GM19463 (cell line): ENCODE results near the gene SLC39A1.
"Not testable (repeated sequence)": the region's sequence is repeated elsewhere in the genome, so short reads cannot be mapped to it uniquely, and the experiment has no call there.

Experiments
- ATAC-seq: cut with Tn5 transposase; IDR thresholded peaks from one replicate; pipeline ENCODE4 v1.9.1; 2021; ENCODE audit warnings: mild to moderate bottlenecking, moderate library complexity; ENCODE audit not compliant: unreplicated experiment

The SLC39A1 gene, protein sequence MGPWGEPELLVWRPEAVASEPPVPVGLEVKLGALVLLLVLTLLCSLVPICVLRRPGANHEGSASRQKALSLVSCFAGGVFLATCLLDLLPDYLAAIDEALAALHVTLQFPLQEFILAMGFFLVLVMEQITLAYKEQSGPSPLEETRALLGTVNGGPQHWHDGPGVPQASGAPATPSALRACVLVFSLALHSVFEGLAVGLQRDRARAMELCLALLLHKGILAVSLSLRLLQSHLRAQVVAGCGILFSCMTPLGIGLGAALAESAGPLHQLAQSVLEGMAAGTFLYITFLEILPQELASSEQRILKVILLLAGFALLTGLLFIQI

DNA sequence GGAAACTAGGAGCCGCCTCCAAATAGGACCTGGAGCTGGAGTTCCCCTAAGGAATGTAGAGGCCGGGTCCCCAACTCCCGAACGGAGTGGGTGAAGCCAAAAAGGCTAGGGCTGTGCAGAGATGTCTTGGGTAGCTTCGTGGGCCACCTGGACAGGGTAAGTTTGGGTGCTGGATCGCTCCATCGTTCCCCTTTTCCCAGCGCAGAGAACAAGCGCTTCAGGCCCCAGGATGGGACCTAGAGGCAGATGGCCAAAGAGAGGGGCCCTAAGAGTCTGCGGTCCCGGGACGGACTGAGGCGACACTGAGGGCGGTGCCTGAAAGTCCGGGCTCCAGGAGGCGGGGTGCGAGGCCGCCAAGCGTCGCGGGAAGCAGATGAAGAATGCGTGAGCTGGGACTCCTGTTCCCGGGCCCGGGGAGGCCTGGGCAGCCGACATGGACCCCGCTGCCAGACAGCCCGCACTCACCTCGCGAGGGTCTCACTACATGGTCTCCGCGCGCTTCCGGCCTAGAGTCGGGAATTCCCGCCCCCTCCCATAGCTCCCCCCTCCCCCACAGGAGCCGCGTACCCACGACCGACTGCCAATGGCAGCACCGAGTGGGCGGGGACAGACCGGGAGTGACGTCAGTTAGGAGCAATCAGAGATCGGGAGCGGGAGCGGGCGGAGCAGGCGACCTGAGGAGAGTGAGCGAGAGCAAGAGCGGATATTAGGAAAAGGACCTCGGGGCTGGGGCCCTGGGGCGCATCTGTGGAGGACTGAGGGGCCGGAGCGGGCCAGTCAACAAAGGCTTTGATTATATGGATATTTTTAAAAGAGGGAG, at the start of gene SLC39A1:
SLC39A1 (minus strand) TSS at position 508 of the 820 bp plus-strand sequence. CDS start 822 bp downstream, outside the sequence.
- ATAC-seq, result peak; percentile 45

DNA sequence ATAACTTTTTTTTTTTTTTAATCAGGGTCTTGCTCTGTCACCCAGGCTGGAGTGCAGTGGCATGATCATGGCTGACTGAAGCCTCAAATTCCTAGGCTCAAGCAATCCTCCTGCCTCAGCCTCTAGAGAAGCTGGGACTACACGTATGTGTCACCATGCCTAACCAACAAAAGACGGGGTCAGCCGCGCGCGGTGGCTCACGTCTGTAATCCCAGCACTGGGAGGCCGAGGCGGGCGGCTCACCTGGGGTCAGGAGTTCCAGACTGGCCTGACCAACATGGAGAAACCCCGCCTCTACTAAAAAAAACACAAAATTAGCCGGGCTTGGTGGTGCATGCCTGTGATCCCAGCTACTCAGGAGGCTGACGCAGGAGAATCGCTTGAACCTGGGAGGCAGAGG, 49.2 kb upstream of the SLC39A1 start:
- ATAC-seq, result not testable (repeated sequence)

DNA sequence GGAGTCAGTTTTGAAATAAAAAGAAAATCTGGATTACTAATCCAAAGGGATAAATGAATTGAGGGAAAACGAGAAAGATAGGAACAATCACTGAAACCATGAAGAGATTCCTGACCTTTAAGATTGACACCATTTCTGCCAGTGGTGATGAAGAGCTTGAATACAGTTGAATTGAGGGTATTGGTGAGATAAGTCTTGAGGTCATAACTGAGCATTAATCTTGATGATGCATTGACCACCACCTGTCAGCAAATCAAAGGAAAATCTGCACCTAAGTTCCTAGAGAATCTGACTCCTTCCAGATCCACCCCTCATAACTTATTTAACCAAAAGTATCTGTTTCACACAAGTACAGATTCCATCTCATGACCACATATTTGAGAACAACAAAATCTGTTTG, 48.8 kb upstream of the SLC39A1 start:
- ATAC-seq, result no peak

DNA sequence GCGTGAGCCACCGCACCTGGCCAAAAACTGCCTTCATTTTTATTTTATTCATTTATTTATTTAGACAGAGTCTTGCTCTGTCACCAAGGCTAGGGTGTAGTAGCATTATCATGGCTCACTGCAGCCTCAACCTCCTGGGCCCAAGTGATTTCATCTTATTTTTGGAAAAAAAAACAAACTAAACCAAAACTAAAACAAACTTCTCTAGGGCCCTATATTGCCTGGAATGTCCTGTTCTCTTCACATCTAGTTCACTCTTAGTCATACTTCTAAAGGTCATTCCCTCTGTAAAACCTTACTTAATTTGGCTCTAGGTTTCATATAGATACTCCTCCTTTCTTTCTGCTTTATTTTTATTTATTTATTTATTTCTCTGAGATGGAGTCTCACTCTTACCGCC, 42.8 kb upstream of the SLC39A1 start:
- ATAC-seq, result no peak

DNA sequence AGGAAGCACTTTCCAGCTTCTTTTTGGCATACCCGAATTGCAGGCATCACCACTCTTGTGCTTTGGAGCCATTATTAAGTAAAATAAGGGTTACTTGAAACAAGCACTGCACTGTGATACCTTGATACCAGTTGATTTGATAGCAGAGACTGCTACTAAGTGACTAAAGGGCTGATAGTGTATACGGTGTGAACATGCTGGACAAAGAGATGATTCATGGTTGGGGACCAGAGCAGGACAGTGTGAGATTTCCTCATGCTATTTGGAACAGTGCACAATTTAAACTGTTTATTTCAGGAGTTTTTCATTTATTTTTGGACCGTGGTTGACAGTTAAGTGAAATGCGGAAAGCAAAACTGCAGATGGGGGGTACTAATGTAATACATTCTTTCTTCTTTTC, 37.1 kb upstream of the SLC39A1 start:
- no peak for ATAC-seq

DNA sequence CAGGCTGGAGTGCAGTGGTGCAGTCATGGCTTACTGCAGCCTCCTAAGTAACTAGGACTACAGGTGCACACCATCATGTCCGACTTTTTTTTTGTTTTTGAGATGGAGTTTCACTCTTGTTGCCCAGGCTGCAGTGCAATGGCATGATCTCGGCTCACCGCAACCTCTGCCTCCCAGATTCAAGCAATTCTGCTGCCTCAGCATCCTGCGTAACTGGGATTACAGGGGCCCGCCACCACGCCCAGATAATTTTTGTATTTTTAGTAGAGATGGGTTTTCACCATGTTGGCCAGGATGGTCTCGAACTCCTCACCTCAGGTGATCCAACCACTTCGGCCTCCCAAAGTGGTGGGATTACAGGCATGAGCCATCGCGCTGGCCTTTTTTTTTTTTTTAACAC, 33.5 kb upstream of the SLC39A1 start:
- ATAC-seq, result not testable (repeated sequence)

DNA sequence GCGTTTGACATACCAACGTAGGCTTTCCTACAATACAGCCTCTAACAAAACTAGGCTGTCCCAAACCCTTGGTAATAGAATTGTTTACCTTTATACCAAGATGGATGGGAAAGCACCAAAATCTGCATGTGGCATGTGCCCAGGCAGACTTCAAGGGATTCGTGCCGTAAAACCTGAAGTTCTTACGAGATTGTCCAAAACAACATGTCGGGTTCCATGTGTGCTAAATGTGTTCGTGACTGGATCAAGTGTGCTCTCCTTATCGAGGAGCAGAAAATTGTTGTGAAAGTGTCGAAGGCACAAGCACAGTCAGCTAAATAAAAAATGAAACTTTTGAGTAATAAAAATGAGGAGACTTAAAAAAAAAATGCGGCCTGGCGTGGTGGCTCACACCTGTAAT, 32.3 kb upstream of the SLC39A1 start:
- ATAC-seq, result no peak

DNA sequence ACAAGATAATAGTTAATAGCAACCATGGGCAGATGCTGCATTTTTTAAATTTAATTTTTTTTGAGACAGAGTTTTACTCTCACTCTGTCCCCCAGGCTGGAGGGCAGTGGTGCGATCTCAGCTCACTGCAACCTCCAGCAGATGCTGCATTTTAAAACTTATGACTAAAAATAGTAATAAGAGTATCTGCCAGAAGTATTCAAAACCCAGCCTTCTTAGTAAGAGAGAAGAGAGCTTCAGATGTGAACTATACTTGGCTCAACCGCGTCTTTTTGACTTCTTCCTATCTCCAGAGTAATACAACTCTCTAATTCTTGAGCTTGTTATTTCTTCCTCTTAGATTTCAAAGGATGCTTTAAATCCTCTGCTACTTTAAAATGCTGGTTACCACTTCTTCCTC, 31.9 kb upstream of the SLC39A1 start:
- ATAC-seq, result no peak

DNA sequence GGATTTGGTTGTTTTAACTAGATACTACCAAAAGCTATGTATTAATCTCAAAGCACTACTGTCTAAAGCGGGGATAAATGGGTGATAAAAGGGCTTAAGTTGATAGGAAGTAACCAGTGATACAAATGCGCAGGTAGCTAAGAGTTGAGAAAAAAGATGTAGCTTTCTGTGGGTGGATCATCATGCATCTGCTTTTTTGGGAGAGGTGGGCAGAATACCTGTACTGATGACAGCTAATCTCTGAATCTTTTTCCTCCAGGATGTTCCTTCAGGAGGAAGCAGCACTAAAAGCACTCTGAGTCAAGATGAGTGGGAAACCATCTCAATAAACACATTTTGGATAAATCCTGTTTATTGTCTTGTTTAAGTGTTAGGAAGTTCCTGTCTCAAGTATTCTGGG, 28.5 kb upstream of the SLC39A1 start:
- no peak for ATAC-seq

DNA sequence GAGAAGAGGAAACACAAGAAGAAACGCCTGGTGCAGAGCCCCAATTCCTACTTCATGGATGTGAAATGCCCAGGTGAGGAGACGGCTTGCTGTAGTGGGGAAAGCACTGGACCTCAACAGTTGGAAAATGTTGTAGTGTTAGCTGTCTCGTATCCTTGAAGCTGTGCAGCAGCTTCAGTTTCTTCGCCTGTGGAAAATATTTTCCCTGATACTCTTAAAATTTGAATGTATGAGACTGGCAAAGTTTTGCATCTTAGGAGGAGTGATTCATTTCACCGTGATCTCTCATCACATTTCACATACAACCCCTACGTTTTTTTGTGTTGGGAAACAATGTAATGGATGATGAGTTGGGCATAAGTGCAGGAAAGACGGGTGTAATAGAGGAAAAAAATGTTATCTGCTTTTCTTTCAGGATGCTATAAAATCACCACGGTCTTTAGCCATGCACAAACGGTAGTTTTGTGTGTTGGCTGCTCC, 27.9 kb upstream of the SLC39A1 start:
- ATAC-seq, result no peak

DNA sequence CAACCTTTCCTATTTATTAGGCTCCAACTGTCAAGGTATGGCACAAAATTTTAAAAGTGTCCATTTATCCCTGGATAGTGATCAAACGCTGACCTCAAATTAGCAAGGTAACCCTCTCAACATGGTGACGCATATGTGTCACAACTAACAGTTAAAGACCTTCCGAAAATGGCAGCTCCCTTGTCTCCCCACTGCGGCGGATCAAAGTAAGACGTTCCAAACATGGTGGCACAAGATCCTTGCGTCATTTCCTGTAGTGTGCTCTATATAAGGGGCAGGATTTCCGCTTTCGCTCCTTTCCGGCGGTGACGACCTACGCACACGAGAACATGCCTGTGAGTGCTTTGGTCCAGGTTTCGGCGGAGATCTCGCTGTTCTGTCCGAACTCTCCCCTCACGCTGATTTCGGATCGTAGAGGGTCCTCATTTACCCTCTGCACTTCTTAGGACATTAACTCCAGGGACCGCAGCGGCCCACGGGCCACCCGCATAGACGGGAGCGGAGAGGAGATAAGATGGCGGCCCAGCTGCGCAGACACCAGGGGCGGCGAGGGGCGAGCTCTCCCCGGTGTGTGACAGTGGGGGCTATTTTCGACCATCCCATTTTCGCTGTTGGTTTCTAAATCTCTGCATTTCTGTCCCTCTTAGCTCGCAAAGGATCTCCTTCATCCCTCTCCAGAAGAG, 27.3 kb upstream of the SLC39A1 start, which contains the start of gene RPS27:
RPS27 (plus strand) TSS at position 295 of the 683 bp plus-strand sequence; CDS start at position 330, 35 bp downstream.
- ATAC-seq, result peak; percentile 60

DNA sequence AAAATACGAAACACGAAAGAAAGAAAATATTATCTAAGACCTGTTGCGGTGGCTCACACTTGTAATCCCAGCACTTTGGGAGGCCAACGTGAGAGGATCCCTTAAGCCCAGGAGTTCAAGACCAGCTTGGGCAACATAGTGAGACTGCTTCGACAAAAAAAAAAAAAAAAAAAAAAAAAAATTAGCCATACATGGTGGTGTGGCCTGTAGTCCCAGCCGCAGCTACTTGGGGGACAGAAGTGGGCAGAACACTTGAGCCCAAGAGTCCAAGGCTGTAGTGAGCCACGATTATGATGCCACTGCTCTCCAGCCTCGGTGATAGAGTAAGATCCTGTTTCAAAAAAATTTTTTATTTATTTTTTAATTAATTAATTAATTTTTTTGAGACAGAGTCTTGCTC, 24.3 kb upstream of the SLC39A1 start:
- no peak for ATAC-seq

DNA sequence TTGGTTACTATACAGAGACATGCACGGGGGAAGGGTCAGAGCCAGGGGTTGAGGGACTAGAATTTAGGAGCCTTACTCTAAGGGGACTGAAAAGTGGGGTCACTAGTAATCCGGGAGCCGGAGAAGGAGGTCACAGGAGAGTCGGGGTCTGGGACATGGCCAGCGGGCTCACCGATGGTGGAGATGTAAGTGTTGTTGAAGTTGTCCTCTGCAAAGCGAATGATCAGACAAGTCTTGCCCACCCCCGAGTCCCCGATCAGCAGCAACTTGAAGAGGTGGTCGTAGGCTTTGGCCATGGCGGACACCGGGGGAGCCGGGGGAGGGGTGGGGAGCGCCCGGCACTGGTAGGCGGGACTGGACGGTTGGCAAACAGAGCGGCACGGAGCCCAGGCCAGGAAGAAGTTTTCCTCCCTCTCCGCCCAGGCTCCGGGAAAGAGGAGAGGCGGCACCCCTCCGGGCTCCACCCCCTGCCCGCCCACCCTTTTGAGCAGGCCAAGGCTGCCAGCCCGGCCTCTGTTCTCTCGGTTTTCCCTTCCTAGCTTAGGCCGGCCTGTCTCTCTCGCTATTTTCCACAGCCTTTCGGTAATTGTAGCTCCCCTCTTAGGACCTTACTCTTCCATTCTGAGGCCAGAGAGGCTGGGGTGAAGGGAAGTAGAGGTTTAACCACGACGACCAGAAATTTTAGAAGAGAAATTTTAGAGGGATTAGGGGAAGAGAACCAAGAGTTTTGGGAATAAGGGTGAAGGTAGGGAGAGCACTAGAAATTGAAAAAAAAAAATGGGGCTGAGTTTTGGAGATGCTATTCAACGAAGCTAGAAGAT, 22.8 kb upstream of the SLC39A1 start, which contains the start of gene RAB13:
RAB13 (minus strand) TSS at position 399 of the 821 bp plus-strand sequence; CDS start at position 296, 103 bp downstream.
- no peak for ATAC-seq

DNA sequence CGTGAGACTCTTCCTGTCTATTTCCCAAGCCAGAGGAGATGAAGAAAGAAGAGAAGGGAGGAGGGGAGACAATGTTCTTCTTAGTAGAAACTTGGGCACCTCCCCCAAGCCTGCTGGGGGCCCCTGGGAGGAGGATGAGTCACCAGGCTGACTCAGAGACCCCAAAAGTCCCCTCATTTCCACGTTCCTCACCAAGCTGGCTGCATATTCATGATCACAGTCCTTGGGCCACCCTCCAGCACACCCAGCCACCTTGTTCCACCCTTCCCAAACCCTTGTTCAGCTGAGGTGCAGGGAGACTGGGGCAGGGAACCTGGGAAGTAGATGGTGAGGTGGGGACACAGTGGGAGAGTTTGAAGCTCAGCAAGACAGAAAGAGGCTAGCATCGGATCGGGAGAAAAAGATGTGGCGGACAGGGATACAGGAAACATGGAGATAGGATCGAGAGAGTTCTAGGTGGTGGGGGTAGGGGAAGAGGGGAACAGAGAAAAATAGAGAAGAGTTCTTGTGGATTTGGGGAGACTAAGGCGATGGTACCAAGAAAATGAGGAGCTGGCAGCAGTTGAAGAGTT, 22.1 kb upstream of the SLC39A1 start:
- ATAC-seq, result no peak

DNA sequence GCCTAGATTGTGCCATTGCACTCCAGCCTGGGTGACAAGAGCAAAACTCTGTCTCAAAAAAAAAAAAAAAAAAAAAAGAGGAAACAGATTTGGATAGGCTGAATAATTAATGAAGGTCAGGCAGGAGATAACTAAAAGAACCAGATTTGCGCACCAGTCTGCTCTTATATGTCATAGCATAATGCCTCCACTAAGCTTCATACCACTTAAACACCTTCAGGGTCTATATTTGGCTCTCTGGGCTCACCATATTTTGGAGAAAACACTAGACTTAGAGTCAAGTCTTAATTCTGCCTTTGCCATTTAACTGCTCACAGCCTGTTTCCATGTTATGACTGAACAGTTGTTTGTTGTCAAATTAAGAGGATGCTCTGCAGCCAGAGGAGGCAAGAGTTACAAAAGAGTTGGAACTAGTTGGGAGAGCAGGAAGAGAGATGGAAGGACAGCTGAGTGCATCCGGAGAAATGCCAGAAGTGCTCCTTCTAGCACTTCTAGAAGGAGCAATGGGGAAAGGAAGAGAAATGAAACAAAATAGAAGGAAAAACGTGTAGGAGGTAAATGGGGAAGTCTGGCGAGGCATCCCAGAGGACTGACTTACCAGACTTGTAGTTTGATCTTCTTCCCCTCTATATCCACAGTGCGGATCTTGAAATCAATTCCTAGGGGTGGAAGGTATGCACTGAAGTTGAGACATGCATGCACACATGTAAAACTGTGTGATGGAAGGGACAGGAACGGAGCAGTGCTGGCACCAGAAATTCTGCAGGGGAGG, 21.0 kb upstream of the SLC39A1 start:
- ATAC-seq, result no peak

DNA sequence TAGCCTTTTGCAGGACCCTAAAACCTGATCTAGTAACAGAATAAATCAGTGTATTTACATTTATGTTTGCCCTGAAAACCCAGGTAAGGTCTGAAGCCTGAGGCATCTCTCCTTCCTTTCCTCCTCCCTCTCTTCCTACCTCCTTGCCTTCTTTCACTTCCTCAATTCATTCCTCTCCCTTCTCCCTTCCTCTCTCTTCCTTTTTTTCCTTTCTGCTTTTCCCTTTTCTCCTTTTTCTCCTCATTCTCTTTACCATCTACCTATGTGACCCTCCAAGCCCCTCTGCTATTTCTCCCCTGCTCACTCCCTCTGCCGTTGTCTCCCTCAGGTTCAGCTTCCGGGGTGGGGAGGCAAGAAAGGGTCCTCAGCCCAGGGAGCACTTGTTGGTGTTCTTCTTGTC, 18.4 kb upstream of the SLC39A1 start:
- ATAC-seq, result not testable (repeated sequence)

DNA sequence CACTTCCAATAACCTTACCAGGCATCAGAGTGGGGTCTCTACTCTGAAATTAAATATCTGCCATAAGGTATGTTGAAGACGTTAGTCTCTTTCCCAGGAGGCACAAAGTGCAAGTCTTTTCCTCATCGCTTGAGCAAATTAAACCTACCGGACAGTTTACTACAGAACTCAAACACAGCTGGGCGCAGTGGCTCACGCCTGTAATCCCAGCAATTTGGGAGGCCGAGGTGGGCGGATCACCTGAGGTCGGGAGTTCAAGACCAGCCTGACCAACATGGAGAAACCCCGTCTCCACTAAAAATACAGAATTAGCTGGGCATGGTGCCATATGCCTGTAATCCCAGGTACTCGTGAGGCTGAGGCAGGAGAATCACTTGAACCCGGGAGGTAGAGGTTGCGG, 15.8 kb upstream of the SLC39A1 start:
- not testable (repeated sequence) for ATAC-seq

DNA sequence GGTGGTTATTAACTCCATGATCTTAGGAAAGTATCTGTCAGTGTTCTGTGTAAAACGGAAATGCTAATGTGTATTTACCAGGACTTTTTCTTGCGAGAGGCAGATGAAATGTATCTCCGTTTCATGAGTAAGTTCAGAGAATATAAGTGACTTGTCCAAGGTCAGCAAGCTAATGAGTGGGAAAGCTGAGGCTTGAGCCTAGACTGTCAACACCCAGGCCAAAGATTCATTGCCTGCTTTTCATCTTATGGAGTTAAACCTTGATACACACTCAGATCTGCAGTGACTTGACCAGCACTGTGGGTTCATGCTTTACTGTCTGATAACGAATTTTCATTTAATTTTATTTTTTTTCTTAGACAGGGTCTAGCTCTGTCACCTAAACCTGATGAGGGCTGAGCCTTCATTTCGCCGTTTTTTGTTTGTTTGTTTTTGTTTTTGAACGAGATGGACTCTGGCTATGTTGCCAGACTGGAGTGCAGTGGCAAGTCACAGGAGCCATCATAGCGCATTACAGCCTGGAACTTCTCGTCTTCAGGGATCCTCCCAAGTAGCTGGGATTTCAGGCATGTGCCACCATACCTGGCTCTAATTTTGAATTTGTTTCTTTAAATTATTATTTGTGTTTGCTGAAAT, 15.1 kb upstream of the SLC39A1 start:
- ATAC-seq, result no peak
